Testis (tissue), 2 donors: ENCODE data around the gene FUS.

Experiments
- POLR2A ChIP-seq: fragments of 450-650 bp; IDR thresholded peaks from one replicate; pipeline ENCODE4 v1.6.1; 2017; ENCODE audit warnings: antibody characterized with exemption, mild to moderate bottlenecking, moderate library complexity
- TF ChIP-seq, protein P1 (sequence below), 3 experiments: fragments of 450-650 bp in 2 of 3; fragments of 200-600 bp in 1 of 3; sonication (generic) in 1 of 3; IDR thresholded peaks; one replicate each; pipeline ENCODE4 v1.5.1; 2016 to 2019; ENCODE audit warnings: antibody characterized with exemption in 3 of 3, mild to moderate bottlenecking in 2 of 3, moderate library complexity in 1 of 3

DNA sequence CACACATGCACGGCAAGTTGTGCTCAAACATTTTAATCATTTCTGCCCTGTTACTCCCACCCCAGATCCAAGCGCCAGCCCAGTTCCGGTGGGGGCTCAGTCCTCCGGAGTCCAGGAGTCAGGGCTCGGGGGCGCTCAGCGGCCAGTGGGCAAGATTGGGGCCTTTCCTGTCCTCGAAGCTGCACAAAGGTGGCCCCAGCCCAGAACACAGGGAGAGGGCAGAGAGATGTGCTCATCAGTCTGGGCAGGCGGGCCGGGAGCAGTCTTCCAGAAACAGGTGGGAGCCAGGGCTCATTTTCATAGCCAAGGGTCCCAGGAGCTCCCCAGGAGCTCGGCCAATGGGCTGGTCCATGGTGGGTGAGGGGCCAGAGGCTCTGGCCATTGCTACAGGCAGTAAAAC, 48.5 kb upstream of the FUS start:
- TF ChIP-seq, protein P1, sequence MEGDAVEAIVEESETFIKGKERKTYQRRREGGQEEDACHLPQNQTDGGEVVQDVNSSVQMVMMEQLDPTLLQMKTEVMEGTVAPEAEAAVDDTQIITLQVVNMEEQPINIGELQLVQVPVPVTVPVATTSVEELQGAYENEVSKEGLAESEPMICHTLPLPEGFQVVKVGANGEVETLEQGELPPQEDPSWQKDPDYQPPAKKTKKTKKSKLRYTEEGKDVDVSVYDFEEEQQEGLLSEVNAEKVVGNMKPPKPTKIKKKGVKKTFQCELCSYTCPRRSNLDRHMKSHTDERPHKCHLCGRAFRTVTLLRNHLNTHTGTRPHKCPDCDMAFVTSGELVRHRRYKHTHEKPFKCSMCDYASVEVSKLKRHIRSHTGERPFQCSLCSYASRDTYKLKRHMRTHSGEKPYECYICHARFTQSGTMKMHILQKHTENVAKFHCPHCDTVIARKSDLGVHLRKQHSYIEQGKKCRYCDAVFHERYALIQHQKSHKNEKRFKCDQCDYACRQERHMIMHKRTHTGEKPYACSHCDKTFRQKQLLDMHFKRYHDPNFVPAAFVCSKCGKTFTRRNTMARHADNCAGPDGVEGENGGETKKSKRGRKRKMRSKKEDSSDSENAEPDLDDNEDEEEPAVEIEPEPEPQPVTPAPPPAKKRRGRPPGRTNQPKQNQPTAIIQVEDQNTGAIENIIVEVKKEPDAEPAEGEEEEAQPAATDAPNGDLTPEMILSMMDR (IDR thresholded peaks at IDR 0.05) = no peak
- no peak for TF ChIP-seq POLR2A
